ENCODE data around the gene NLGN2.
"Not testable (repeated sequence)": the region's sequence is repeated elsewhere in the genome, so short reads cannot be mapped to it uniquely, and the experiment has no call there.

NLGN2 gene

GRCh38 chr17:7407485-7408251, at the start of gene NLGN2:
TSS of gene NLGN2 (plus strand) at chr17:7407845. CDS start at chr17:7408256, 411 bp downstream.
- no peak for DNase-seq

- no peak for DNase-seq
Measured at GRCh38 chr17:7361906-7362305, 45.7 kb upstream of the NLGN2 start.

- no peak for DNase-seq
Measured at GRCh38 chr17:7363311-7363710, 44.3 kb upstream of the NLGN2 start.

- not testable (repeated sequence) for DNase-seq
Measured at GRCh38 chr17:7365963-7366362, 41.7 kb upstream of the NLGN2 start.

GRCh38 chr17:7367083-7367482, 40.6 kb upstream of the NLGN2 start:
- no peak for DNase-seq

- no peak for DNase-seq
Measured at GRCh38 chr17:7367918-7368598, 39.6 kb upstream of the NLGN2 start.

GRCh38 chr17:7368599-7368994, 39.0 kb upstream of the NLGN2 start:
- not testable (repeated sequence) for DNase-seq

- DNase-seq = no peak
Measured at GRCh38 chr17:7369825-7370224, 37.8 kb upstream of the NLGN2 start.

- DNase-seq = no peak
Measured at GRCh38 chr17:7370853-7371252, 36.8 kb upstream of the NLGN2 start.

- DNase-seq = no peak
Measured at GRCh38 chr17:7374353-7374752, 33.3 kb upstream of the NLGN2 start.

GRCh38 chr17:7379134-7379533, 28.5 kb upstream of the NLGN2 start:
- DNase-seq = no peak

- DNase-seq = no peak
Measured at GRCh38 chr17:7380321-7380720, 27.3 kb upstream of the NLGN2 start.

- DNase-seq = no peak
Measured at GRCh38 chr17:7380855-7381683, 26.6 kb upstream of the NLGN2 start, which contains the start of gene TNK1. TSS of gene TNK1 (plus strand) at chr17:7381089. CDS start at chr17:7382927, 1,838 bp downstream.

- no peak for DNase-seq
Measured at GRCh38 chr17:7382901-7383300, 24.7 kb upstream of the NLGN2 start.

- no peak for DNase-seq
Measured at GRCh38 chr17:7383371-7383741, 24.3 kb upstream of the NLGN2 start.

GRCh38 chr17:7383742-7384488, 23.7 kb upstream of the NLGN2 start:
- peak; percentile 89 for DNase-seq

- DNase-seq = no peak
Measured at GRCh38 chr17:7384489-7385081, 23.1 kb upstream of the NLGN2 start.

- DNase-seq = no peak
Measured at GRCh38 chr17:7388856-7389255, 18.8 kb upstream of the NLGN2 start.

GRCh38 chr17:7389924-7390910, 17.4 kb upstream of the NLGN2 start:
- DNase-seq = no peak

- DNase-seq = no peak
Measured at GRCh38 chr17:7391307-7391706, 16.3 kb upstream of the NLGN2 start.

All from activated CD8-positive, alpha-beta memory T cell treated with anti-CD3 and anti-CD28 coated beads, Interleukin-2, amount 50 U/mL, for 48 hours (primary cell).